Smooth muscle cell of the brain vasculature (primary cell): ENCODE results near the gene DAZAP1.

Experiments
- DNase-seq: peaks from one replicate; pipeline ENCODE4 v3.0.0-alpha.2; 2012; ENCODE audit warnings: low read depth, low spot score

Gene DAZAP1

GRCh38 chr19:1441022-1441426 is 33.6 kb downstream of the DAZAP1 start:
- no peak for DNase-seq

- DNase-seq: no peak
Measured at GRCh38 chr19:1441677-1442438, 34.5 kb downstream of the DAZAP1 start.

- DNase-seq: no peak
Measured at GRCh38 chr19:1445185-1445931, 38.0 kb downstream of the DAZAP1 start.

- no peak for DNase-seq
Measured at GRCh38 chr19:1445932-1446712, 38.7 kb downstream of the DAZAP1 start.

GRCh38 chr19:1446713-1447481 is 39.5 kb downstream of the DAZAP1 start:
- no peak for DNase-seq

- no peak for DNase-seq
Measured at GRCh38 chr19:1447504-1447903, 40.1 kb downstream of the DAZAP1 start.

GRCh38 chr19:1447944-1448343 is 40.6 kb downstream of the DAZAP1 start:
- DNase-seq: no peak

GRCh38 chr19:1449467-1450442 is 42.4 kb downstream of the DAZAP1 start, which contains the start of gene APC2:
Gene APC2, plus strand, starts transcription at chr19:1450121. Its CDS starts 2,881 bp downstream, at chr19:1453002.
- DNase-seq: no peak

- DNase-seq: no peak
Measured at GRCh38 chr19:1450735-1451731, 43.6 kb downstream of the DAZAP1 start.

- no peak for DNase-seq
Measured at GRCh38 chr19:1451916-1452801, 44.8 kb downstream of the DAZAP1 start.

- DNase-seq: no peak
Measured at GRCh38 chr19:1452802-1453524, 45.6 kb downstream of the DAZAP1 start.

- DNase-seq: no peak
Measured at GRCh38 chr19:1453525-1454364, 46.4 kb downstream of the DAZAP1 start.

- no peak for DNase-seq
Measured at GRCh38 chr19:1455002-1455335, 47.6 kb downstream of the DAZAP1 start.

- DNase-seq: no peak
Measured at GRCh38 chr19:1455336-1456120, 48.1 kb downstream of the DAZAP1 start.

- DNase-seq: no peak
Measured at GRCh38 chr19:1456121-1456900, 48.9 kb downstream of the DAZAP1 start.
